Sigmoid colon (tissue), 3 donors: ENCODE data around the gene KMT2C.

ENCODE experiments used
- CTCF ChIP-seq, 4 experiments: fragments of 450-650 bp in 3 of 4; fragments of 200-600 bp in 1 of 4; IDR thresholded peaks; one replicate each; pipeline ENCODE4 v1.5.1; 2016 to 2019; ENCODE audit warnings: antibody characterized with exemption in 4 of 4, mild to moderate bottlenecking in 3 of 4, moderate library complexity in 2 of 4
- POLR2A ChIP-seq, 2 donors: fragments of 450-650 bp; IDR thresholded peaks; one replicate each; pipeline ENCODE4 v1.6.1; 2016; ENCODE audit warnings: antibody characterized with exemption in 2 of 2, mild to moderate bottlenecking in 2 of 2, moderate library complexity in 2 of 2

DNA sequence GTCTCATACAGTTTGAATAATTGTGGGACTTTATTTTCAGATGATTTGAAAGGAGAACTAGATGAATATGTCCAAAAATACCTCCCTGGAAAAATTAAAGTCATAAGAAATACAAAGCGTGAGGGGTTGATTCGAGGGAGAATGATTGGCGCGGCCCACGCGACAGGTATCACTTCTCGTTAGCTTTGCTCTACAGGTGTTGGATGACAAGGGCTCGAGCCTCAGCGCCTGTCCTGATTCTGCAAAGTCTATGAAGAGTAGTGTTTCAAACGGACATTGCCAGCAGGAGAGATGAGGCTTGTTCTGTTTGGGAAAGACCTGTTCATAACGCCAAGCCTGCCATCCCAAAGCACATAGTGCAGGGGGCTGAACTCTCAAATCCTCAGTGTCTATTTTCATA lies 330.6 kb downstream of the KMT2C start:
- no peak for TF ChIP-seq POLR2A (IDR thresholded peaks at IDR 0.05)
- TF ChIP-seq CTCF (IDR thresholded peaks at IDR 0.05): no peak
